ENCODE results near the gene SLC17A5.
"Not testable (repeated sequence)": the region's sequence is repeated elsewhere in the genome, so short reads cannot be mapped to it uniquely, and the experiment has no call there.

SLC17A5 gene

DNA sequence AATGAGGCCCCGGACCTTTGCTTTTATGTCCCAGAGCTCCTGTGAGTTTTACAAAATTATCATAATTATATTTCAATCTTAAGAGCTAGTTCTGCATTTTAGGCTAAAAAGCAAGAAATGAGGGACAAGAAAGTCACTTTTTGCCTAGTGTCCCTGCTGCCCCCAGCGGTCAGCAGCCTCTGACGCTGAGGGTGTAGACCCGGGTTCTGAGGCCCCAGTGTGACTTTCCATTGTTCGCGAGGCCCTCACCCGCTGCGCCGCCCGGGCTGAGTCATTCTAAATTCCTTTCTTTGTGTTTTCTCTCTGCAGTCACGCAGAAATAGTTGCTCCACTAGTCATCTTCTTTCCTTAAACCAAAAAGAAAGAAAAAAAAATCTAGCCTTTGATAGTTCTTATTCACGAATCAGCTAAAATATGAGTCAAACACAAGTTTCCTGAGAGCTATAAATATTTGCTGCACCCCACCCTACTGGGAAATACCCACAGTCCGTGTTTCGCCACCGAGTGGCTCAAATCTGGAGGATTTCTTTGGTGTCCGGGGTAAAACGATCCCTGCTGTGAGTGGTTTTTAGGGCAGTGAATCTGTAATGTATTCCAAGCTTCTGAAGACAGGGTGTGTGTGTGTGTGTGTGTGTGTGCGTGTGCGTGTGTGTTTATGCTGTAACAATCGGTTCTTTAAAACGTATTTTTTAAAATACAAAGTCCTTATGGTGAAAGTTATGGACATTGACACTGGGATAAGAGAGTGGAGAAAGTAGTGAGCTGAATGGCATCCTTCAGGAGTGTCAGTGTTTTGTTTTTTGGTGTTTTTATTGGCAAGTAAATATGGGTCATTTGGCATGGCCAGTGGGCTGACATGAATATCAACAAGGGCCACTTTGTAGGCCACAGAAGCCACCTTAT is 73.3 kb downstream of the SLC17A5 start:
- Histone ChIP-seq H3K27me3 (ENCODE audit: insufficient read depth, low read depth, severe bottlenecking) (no peaks in the 10 kb centered on the region), H3K9me3 (ENCODE audit: severe bottlenecking) (no peaks in the 10 kb centered on the region), H3K4me3 (ENCODE audit: low read depth, low read length) (no peak overlapping the region), H3K27ac (no peak overlapping the region), H3K36me3 (no peaks in the 10 kb centered on the region)
- DNase-seq, result no peak
- TF ChIP-seq, protein P1, sequence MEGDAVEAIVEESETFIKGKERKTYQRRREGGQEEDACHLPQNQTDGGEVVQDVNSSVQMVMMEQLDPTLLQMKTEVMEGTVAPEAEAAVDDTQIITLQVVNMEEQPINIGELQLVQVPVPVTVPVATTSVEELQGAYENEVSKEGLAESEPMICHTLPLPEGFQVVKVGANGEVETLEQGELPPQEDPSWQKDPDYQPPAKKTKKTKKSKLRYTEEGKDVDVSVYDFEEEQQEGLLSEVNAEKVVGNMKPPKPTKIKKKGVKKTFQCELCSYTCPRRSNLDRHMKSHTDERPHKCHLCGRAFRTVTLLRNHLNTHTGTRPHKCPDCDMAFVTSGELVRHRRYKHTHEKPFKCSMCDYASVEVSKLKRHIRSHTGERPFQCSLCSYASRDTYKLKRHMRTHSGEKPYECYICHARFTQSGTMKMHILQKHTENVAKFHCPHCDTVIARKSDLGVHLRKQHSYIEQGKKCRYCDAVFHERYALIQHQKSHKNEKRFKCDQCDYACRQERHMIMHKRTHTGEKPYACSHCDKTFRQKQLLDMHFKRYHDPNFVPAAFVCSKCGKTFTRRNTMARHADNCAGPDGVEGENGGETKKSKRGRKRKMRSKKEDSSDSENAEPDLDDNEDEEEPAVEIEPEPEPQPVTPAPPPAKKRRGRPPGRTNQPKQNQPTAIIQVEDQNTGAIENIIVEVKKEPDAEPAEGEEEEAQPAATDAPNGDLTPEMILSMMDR (IDR thresholded peaks at IDR 0.05; ENCODE audit: low read depth, low read length), result no peak

DNA sequence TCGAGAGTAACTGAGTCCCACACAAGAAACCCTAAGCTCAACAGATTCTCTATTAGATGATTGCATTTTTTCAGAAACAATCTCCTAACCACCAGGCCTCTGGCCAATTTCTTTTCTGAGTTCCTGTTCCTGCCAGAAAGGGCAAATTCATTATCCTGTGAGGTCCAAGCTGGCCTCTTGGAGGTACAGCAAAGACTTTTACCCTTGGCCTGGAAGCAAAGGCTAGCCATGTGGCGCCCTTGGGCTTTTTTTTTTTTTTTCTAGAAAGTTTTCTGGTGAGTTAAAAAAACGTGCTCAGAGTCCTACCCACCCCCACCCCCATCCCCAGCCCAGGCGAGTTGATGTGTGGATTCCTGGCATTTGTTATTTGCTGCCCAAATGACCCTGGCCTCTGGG is 73.9 kb downstream of the SLC17A5 start:
- Histone ChIP-seq H3K27me3 (ENCODE audit: insufficient read depth, low read depth, severe bottlenecking) (no peaks in the 10 kb centered on the region), H3K36me3 (no peaks in the 10 kb centered on the region), H3K4me3 (ENCODE audit: low read depth, low read length) (no peak overlapping the region), H3K9me3 (ENCODE audit: severe bottlenecking) (no peaks in the 10 kb centered on the region), H3K27ac (no peak overlapping the region)
- TF ChIP-seq, protein P1 (IDR thresholded peaks at IDR 0.05; ENCODE audit: low read depth, low read length), result no peak
- no peak for DNase-seq

DNA sequence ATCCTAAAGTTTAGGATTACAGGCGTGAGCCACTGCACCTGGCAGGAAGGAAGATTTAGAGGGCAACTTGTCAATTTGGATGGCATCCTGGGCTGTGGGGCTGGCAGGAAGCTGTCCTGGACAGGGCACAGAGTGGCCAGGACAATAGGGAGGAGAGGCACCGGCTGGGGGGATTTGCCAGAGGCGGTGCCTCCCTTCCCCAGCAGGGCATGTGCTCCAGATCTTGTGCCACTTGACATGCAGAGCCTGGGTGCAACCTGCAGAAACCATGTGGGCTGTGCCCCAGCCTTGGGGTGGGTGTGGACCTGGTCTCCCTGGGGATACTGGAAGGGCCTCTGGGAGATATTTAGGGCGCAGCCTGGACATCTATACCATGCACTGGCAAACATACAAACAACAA is 74.4 kb downstream of the SLC17A5 start:
- no peak overlapping the region for H3K4me3 ChIP-seq (ENCODE audit: low read depth, low read length)
- H3K27ac ChIP-seq, result no peak overlapping the region
- H3K9me3 ChIP-seq (ENCODE audit: severe bottlenecking), result no peaks in the 10 kb centered on the region
- no peaks in the 10 kb centered on the region for H3K36me3 ChIP-seq
- no peaks in the 10 kb centered on the region for H3K27me3 ChIP-seq (ENCODE audit: insufficient read depth, low read depth, severe bottlenecking)
- TF ChIP-seq, protein P1 (IDR thresholded peaks at IDR 0.05; ENCODE audit: low read depth, low read length), result no peak
- no peak for DNase-seq

DNA sequence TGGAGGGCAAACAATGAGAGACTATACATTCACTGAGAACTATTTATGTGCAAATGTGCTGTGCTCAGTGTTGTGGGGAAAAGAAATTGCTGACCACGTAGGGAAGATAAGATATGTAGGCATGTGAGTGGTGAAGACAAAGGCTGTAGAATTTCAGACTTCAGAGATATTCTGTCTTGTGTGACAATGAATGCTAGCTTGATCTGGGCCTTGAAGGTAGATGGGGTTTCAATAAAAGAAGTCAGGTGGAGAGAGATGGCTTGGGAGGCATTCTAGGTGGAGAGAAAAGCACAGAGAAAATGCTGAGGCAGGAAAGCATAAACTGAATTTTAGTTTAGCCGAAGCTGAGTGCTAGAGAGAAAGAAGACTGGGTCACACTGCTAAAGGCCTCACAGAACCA is 76.1 kb downstream of the SLC17A5 start:
- TF ChIP-seq, protein P1 (IDR thresholded peaks at IDR 0.05; ENCODE audit: low read depth, low read length), result no peak
- no peak overlapping the region for H3K4me3 ChIP-seq (ENCODE audit: low read depth, low read length)
- H3K9me3 ChIP-seq (ENCODE audit: severe bottlenecking), result no peaks in the 10 kb centered on the region
- H3K27ac ChIP-seq, result no peak overlapping the region
- DNase-seq, result no peak
- no peaks in the 10 kb centered on the region for H3K27me3 ChIP-seq (ENCODE audit: insufficient read depth, low read depth, severe bottlenecking)
- no peaks in the 10 kb centered on the region for H3K36me3 ChIP-seq

DNA sequence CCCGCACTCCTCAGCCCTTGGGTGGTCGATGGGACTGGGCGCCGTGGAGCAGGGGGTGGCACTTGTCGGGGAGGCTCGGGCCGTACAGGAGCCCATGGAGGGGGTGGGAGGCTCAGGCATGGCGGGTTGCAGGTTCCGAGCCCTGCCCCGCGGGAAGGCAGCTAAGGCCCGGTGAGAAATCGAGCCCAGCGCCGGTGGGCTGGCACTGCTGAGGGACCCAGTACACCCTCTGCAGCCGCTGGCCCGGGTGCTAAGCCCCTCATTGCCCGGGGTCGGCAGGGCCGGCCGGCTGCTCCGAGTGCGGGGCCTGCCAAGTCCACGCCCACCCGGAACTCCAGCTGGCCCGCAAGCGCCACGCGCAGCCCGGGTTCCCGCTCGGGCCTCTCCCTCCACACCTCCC is 81.3 kb downstream of the SLC17A5 start:
- not testable (repeated sequence) for H3K9me3 ChIP-seq (ENCODE audit: severe bottlenecking); H3K36me3 ChIP-seq; H3K27me3 ChIP-seq (ENCODE audit: insufficient read depth, low read depth, severe bottlenecking); H3K27ac ChIP-seq; H3K4me3 ChIP-seq (ENCODE audit: low read depth, low read length); DNase-seq

DNA sequence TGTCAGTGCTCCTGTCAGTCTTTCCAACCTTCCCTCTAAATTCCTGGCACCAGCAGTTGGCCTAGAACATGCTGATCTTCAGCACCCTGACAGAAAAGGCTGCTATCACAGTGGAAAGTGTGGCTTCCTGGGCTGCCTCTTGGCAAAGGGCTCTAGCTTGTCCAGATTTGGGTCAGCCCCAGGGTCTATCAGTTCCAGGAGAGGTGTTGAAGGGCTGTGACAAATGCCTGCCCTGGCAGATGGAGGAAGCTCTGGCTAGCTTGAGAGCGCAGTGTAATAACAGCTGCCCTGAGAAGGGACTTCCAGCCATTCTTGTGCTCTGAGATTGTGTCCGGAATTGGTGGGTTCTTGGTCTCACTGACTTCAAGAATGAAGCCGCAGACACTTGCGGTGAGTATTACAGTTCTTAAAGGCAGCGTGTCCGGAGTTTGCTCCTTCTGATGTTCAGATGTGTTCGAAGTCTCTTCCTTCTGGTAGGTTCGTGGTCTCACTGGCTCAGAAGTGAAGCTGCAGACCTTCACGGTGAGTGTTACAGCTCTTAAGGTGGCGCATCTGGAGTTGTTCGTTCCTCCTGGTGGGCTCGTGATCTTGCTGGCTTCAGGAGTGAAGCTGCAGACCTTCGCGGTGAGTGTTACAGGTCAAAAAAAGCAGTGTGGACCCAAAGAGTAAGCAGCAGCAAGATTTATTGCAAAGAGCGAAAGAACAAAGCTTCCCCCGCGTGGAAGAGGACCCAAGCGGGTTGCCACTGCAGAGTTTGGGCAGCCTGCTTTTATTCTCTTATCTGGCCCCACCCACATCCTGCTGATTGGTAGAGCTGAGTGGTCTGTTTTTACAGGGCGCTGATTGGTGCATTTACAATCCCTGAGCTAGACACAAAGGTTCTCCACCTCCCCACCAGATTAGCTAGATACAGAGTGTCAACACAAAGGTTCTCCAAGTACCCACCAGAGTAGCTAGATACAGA is 82.3 kb downstream of the SLC17A5 start:
- H3K9me3 ChIP-seq (ENCODE audit: severe bottlenecking); H3K27ac ChIP-seq; H3K4me3 ChIP-seq (ENCODE audit: low read depth, low read length); H3K36me3 ChIP-seq; DNase-seq; H3K27me3 ChIP-seq (ENCODE audit: insufficient read depth, low read depth, severe bottlenecking): not testable (repeated sequence)

Measured in WERI-Rb-1 (cell line).